Inferior parietal cortex (tissue), 1 donor: ENCODE data around the gene SSTR5.
"Not testable (repeated sequence)": the region's sequence is repeated elsewhere in the genome, so short reads cannot be mapped to it uniquely, and the experiment has no call there.

Source experiments
- DNase-seq: peaks from one replicate; pipeline ENCODE4 v3.0.0-alpha.2; 2016; ENCODE audit errors: extremely low spot score

SSTR5 gene

GRCh38 chr16:1090620-1091587 is 18.4 kb downstream of the SSTR5 start:
- DNase-seq = no peak

GRCh38 chr16:1091992-1092552 is 19.5 kb downstream of the SSTR5 start:
- DNase-seq = no peak

- DNase-seq = not testable (repeated sequence)
Measured at GRCh38 chr16:1092685-1093283, 20.2 kb downstream of the SSTR5 start.

- no peak for DNase-seq
Measured at GRCh38 chr16:1093284-1094123, 21.0 kb downstream of the SSTR5 start.

- DNase-seq = no peak
Measured at GRCh38 chr16:1094124-1094479, 21.6 kb downstream of the SSTR5 start.

- no peak for DNase-seq
Measured at GRCh38 chr16:1094601-1095449, 22.3 kb downstream of the SSTR5 start.

GRCh38 chr16:1095450-1096168 is 23.1 kb downstream of the SSTR5 start:
- no peak for DNase-seq

GRCh38 chr16:1096169-1097082 is 23.9 kb downstream of the SSTR5 start, which contains the start of gene C1QTNF8:
C1QTNF8 (minus strand) TSS chr16:1096244; CDS start chr16:1094922, 1,322 bp downstream.
- DNase-seq = no peak

- DNase-seq = no peak
Measured at GRCh38 chr16:1097156-1097555, 24.6 kb downstream of the SSTR5 start.

GRCh38 chr16:1097800-1098199 is 25.3 kb downstream of the SSTR5 start:
- no peak for DNase-seq

GRCh38 chr16:1098266-1098991 is 25.9 kb downstream of the SSTR5 start:
- DNase-seq = no peak

GRCh38 chr16:1099189-1100083 is 26.9 kb downstream of the SSTR5 start:
- DNase-seq = no peak

- DNase-seq = no peak
Measured at GRCh38 chr16:1100084-1100800, 27.7 kb downstream of the SSTR5 start.

- DNase-seq = no peak
Measured at GRCh38 chr16:1101133-1101532, 28.6 kb downstream of the SSTR5 start.

GRCh38 chr16:1101573-1102332 is 29.2 kb downstream of the SSTR5 start:
- DNase-seq = no peak

- DNase-seq = no peak
Measured at GRCh38 chr16:1102333-1102700, 29.8 kb downstream of the SSTR5 start.
